ENCODE results near the gene PDE6C. TPM values are rescaled to one million over a fixed set of nuclear protein-coding genes. Genes with fewer than 3 reads are reported as not detected.

The PDE6C gene
- total and polyA plus RNA-seq, 2 of the 8 experiments (the other 6 are each of a cell fraction or from before 2014, with no cell fraction given), result not detected

DNA sequence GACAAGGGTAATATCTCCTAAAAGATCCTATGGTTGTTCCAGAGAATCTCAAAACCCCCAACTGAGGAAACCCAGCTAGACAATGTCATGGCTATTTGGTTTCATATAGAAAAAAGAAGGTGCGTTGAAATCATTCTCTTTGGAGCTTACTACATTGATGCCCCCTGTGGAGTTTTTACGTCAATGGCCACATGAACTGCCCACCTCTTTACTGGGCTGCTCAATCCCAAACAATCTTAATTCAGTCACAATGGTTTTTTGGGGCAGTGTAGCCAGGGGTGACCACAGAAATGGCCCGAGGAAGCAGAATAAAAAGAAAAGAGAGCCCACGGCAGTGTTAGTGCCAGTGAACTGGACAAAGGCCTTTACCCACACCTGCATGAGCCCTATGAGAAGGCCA, 19.1 kb upstream of the PDE6C start:
- CTCF ChIA-PET (ENCODE audit: partially characterized antibody), result no interaction called here
- no peaks in the 10 kb centered on the region; the same call in 1 of the 2 replicates for H3K79me1 ChIP-seq (ENCODE audit: low read depth, low read length)

More for the DNA sequence above, 19.1 kb upstream of the PDE6C start:
- no peak overlapping the region for H3K4me2 ChIP-seq (ENCODE audit: insufficient read depth in 1 of 2, low read depth in 2 of 2, low read length in 2 of 2)
- no peak overlapping the region for H2BK12ac ChIP-seq (ENCODE audit: low read depth, low read length)
- no peak overlapping the region for H2BK20ac ChIP-seq (ENCODE audit: low read length)
- H4K5ac ChIP-seq (ENCODE audit: insufficient read length, low read depth, low read length), result no peak overlapping the region
- FAIRE-seq, result no peak
- H3K27me3 ChIP-seq (replicated peaks in 1 of 4; ENCODE audit: control insufficient read depth in 3 of 4, extremely low read depth in 1 of 4, insufficient read depth in 3 of 4, low read length in 3 of 4), result peaks cover 0 to 1% (median 0%) of the 10 kb centered on the region in 4 experiments; a peak in 2 of 7 replicates
- no peak overlapping the region for H2BK15ac ChIP-seq (ENCODE audit: low read length)
- no peak overlapping the region for H3K14ac ChIP-seq (ENCODE audit: insufficient read length)
- no peaks in the 10 kb centered on the region for H4K20me1 ChIP-seq (replicated peaks in 1 of 2; ENCODE audit: control insufficient read depth in 1 of 2, insufficient read depth in 2 of 2, low read length in 2 of 2)
- H2BK5ac ChIP-seq (ENCODE audit: low read depth, low read length), result no peak overlapping the region
- H2AFZ ChIP-seq (ENCODE audit: low read length), result no peak overlapping the region
- H3K79me2 ChIP-seq (ENCODE audit: control insufficient read depth in 1 of 2, insufficient read depth in 2 of 2, low read length in 2 of 2), result no peaks in the 10 kb centered on the region
- no peak overlapping the region for H3K23ac ChIP-seq (ENCODE audit: insufficient read length)
- H3K23me2 ChIP-seq (ENCODE audit: low read depth, low read length), result no peaks in the 10 kb centered on the region
- POLR2A ChIA-PET (ENCODE audit: partially characterized antibody), result no interaction called here
- no peaks in the 10 kb centered on the region for H3K9me3 ChIP-seq (ENCODE audit: insufficient read depth in 2 of 2, low read depth in 1 of 2, low read length in 1 of 2)
- H4K8ac ChIP-seq (ENCODE audit: extremely low read depth, insufficient read depth, low read length), result no peak overlapping the region
- no peak overlapping the region for H3K56ac ChIP-seq (replicated peaks; ENCODE audit: insufficient read length, low read depth, low read length)
- DNase-seq (ENCODE audit: low read depth in 1 of 2, low spot score in 2 of 2), result no peak
- no peak overlapping the region for H3K4ac ChIP-seq (replicated peaks; ENCODE audit: insufficient read length, low read depth, low read length)
- no peak overlapping the region for H3K9ac ChIP-seq (replicated peaks in 1 of 4; ENCODE audit: extremely low read depth in 1 of 4, low read depth in 3 of 4, low read length in 3 of 4)
- peaks cover 3 to 8% (median 4%) of the 10 kb centered on the region in 4 experiments; a peak in 6 of 7 replicates for H3K4me1 ChIP-seq (replicated peaks in 1 of 4; ENCODE audit: control insufficient read depth in 3 of 4, insufficient read depth in 4 of 4, low read length in 3 of 4)
- no peak overlapping the region for H4K91ac ChIP-seq (replicated peaks; ENCODE audit: insufficient read length, low read length)
- H3K27ac ChIP-seq (ENCODE audit: low read depth, low read length), result no peak overlapping the region
- H3K18ac ChIP-seq (ENCODE audit: extremely low read depth, low read length), result no peak overlapping the region
- H2BK120ac ChIP-seq (replicated peaks; ENCODE audit: low read depth, low read length), result no peak overlapping the region
- 96% methylated on average over 4 of the region's 4 CpGs; no CpG with 5 or more reads in 1 of the 2 experiments for WGBS, 2 experiments (ENCODE audit: extremely low coverage in 1 of 2, insufficient coverage in 1 of 2, insufficient read length in 1 of 2, insufficient replicate concordance in 2 of 2, low coverage in 1 of 2, low lambda C conversion rate in 2 of 2, missing lambda C conversion rate in 1 of 2)
- H2AK5ac ChIP-seq (ENCODE audit: low read depth, low read length), result no peak overlapping the region
- H3K36me3 ChIP-seq (ENCODE audit: control insufficient read depth in 2 of 4, insufficient read depth in 4 of 4, low read length in 3 of 4), result no peaks in the 10 kb centered on the region
- H3K4me3 ChIP-seq (ENCODE audit: extremely low read depth in 1 of 4, insufficient read depth in 2 of 4, low read depth in 3 of 4, low read length in 4 of 4), result no peak overlapping the region

Data from H1 (cell line).